Endodermal cell (in vitro differentiated cells): ENCODE data around the gene TSPAN11. TPM values are rescaled to one million over a fixed set of nuclear protein-coding genes. Genes with fewer than 3 reads are reported as not detected.

Source experiments
- DNase-seq: peaks from one replicate; pipeline ENCODE4 v3.0.0-alpha.2; 2017
- H3K27ac ChIP-seq: 2 replicates; pipeline ENCODE4 v1.5.1; 2013; ENCODE audit warnings: mild to moderate bottlenecking, low read depth, low read length, moderate library complexity
- H3K27me3 ChIP-seq: 2 replicates; pipeline ENCODE4 v1.6.1; 2013; ENCODE audit warnings: mild to moderate bottlenecking, low read length, moderate library complexity; ENCODE audit not compliant: insufficient read depth, control insufficient read depth, poor library complexity, severe bottlenecking
- H3K36me3 ChIP-seq: 2 replicates; pipeline ENCODE4 v1.7.0; 2013; ENCODE audit warnings: mild to moderate bottlenecking, low read length, moderate library complexity; ENCODE audit not compliant: control insufficient read depth, insufficient read depth
- H3K4me1 ChIP-seq: one replicate; pipeline ENCODE4 v1.7.0; 2013; ENCODE audit warnings: low read length; ENCODE audit not compliant: control insufficient read depth, insufficient read depth
- H3K4me3 ChIP-seq: 2 replicates; pipeline ENCODE4 v1.5.1; 2013; ENCODE audit warnings: mild to moderate bottlenecking, low read length, moderate library complexity
- H3K9ac ChIP-seq: 2 replicates; pipeline ENCODE4 v1.6.1; 2013; ENCODE audit warnings: mild to moderate bottlenecking, low read length, moderate library complexity; ENCODE audit not compliant: poor library complexity, severe bottlenecking; ENCODE audit errors: extremely low read depth
- H3K9me3 ChIP-seq: 2 replicates; pipeline ENCODE4 v1.6.1; 2013; ENCODE audit warnings: mild to moderate bottlenecking, low read length, moderate library complexity; ENCODE audit not compliant: control insufficient read depth
- H3K27ac Mint-ChIP-seq: 2 replicates; pipeline ENCODE4 v1.8.0; 2020; ENCODE audit warnings: mixed read lengths
- H3K27me3 Mint-ChIP-seq: 2 replicates; pipeline ENCODE4 v1.8.0; 2021; ENCODE audit warnings: mild to moderate bottlenecking, mixed read lengths; ENCODE audit not compliant: insufficient read depth
- H3K36me3 Mint-ChIP-seq: 2 replicates; pipeline ENCODE4 v1.8.0; 2020; ENCODE audit warnings: low read depth, mixed read lengths
- H3K4me1 Mint-ChIP-seq: 2 replicates; pipeline ENCODE4 v1.8.0; 2020; ENCODE audit warnings: mixed read lengths
- H3K4me3 Mint-ChIP-seq: 2 replicates; pipeline ENCODE4 v1.8.0; 2020; ENCODE audit warnings: mild to moderate bottlenecking, moderate library complexity, mixed read lengths
- H3K9me3 Mint-ChIP-seq: 2 replicates; pipeline ENCODE4 v1.8.0; 2020; ENCODE audit warnings: mild to moderate bottlenecking, mixed read lengths
- WGBS, 2 experiments: methylation state at CpG; one replicate each; pipeline versions ENCODE4 v1.1.5 to v1.1.7; 2013; ENCODE audit warnings: missing lambda C conversion rate in 2 of 2, mixed read lengths in 1 of 2; ENCODE audit not compliant: insufficient coverage in 1 of 2, insufficient read length in 1 of 2; 5-methylcytosine and 5-hydroxymethylcytosine counted together
- long read RNA-seq, 4 experiments: library from polyadenylated mRNA in 2 of 4; library from RNA in 1 of 4; library from capped mRNA in 1 of 4; stranded (forward) in 3 of 4; unstranded in 1 of 4; transcript quantifications; one replicate each; pipeline ENCODE4 v2.0.0, GENCODE V29; 2020 to 2021; ENCODE audit warnings: inconsistent platforms in 1 of 4
- polyA plus RNA-seq, 2 experiments: library from polyadenylated mRNA; stranded (reverse); fragments of 50-300 nt; gene quantifications; one replicate each; pipeline ENCODE4 v1.2.3, GENCODE V29; 2013
- total RNA-seq, 2 donors: library from RNA; stranded (reverse); fragmentation: NEBNext Ultra II Directional in 1 of 2; extraction: Animal tissue kit (Norgen Biotek cat#: 25700) in 1 of 2; gene quantifications; 2 replicates in 1 of 2; 3 replicates in 1 of 2; pipeline ENCODE4 v1.2.1, GENCODE V29; 2021
- TF ChIP-seq, protein P1 (sequence below): fragments of 200-600 bp; sonication (generic); conservative IDR thresholded peaks from 2 replicates; pipeline ENCODE4 v1.5.0; 2021; ENCODE audit warnings: antibody characterized with exemption, mild to moderate bottlenecking

The TSPAN11 gene, protein sequence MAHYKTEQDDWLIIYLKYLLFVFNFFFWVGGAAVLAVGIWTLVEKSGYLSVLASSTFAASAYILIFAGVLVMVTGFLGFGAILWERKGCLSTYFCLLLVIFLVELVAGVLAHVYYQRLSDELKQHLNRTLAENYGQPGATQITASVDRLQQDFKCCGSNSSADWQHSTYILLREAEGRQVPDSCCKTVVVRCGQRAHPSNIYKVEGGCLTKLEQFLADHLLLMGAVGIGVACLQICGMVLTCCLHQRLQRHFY
- 1 to 10 TPM in 1 of 2 donors, under 1 TPM in 1; 0.20 to 3.6 TPM for total RNA-seq
- polyA plus RNA-seq (2013, experiment 1 of 2) = 17.7 TPM
- 15.9 TPM for polyA plus RNA-seq (2013, experiment 2 of 2)
- long read RNA-seq, experiment 1 = 0 reads
- long read RNA-seq, experiment 2 = 0 reads
- long read RNA-seq, experiment 3, partial matches to known transcripts = 0 of 5 reads
- long read RNA-seq, experiment 3, other reads (novel, unspliced or antisense) = 3 of 5 reads
- long read RNA-seq, experiment 4 = 0 reads

GRCh38 chr12:30926243-30927221, at the start of gene TSPAN11:
Gene TSPAN11, plus strand, starts transcription at chr12:30926748. Its CDS starts 27,244 bp downstream, at chr12:30953992.
- TF ChIP-seq, protein P1, sequence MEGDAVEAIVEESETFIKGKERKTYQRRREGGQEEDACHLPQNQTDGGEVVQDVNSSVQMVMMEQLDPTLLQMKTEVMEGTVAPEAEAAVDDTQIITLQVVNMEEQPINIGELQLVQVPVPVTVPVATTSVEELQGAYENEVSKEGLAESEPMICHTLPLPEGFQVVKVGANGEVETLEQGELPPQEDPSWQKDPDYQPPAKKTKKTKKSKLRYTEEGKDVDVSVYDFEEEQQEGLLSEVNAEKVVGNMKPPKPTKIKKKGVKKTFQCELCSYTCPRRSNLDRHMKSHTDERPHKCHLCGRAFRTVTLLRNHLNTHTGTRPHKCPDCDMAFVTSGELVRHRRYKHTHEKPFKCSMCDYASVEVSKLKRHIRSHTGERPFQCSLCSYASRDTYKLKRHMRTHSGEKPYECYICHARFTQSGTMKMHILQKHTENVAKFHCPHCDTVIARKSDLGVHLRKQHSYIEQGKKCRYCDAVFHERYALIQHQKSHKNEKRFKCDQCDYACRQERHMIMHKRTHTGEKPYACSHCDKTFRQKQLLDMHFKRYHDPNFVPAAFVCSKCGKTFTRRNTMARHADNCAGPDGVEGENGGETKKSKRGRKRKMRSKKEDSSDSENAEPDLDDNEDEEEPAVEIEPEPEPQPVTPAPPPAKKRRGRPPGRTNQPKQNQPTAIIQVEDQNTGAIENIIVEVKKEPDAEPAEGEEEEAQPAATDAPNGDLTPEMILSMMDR = peak; percentile 42
- peak within 1 kb of the TSS; percentile 73 for H3K4me3 ChIP-seq
- Mint-ChIP-seq H3K36me3 (no peaks in the 10 kb centered on the region), H3K27me3 (peaks cover 64% of the 10 kb centered on the region), H3K4me3 (peak within 1 kb of the TSS; percentile 51), H3K4me1 (peaks cover 15% of the 10 kb centered on the region), H3K9me3 (no peaks in the 10 kb centered on the region), H3K27ac (no peak within 1 kb of the TSS)
- peak; percentile 91 for DNase-seq
- H3K27ac ChIP-seq = peak within 1 kb of the TSS; percentile 83
- 10 to 30% methylated on average over 21 to 78 of the region's 78 CpGs for WGBS, 2 experiments
- H3K36me3 ChIP-seq = no peaks in the 10 kb centered on the region
- no peaks in the 10 kb centered on the region for H3K4me1 ChIP-seq
- H3K9me3 ChIP-seq = no peaks in the 10 kb centered on the region
- H3K9ac ChIP-seq = peak within 1 kb of the TSS; percentile 44
- H3K27me3 ChIP-seq = peaks cover 54% of the 10 kb centered on the region

DNA sequence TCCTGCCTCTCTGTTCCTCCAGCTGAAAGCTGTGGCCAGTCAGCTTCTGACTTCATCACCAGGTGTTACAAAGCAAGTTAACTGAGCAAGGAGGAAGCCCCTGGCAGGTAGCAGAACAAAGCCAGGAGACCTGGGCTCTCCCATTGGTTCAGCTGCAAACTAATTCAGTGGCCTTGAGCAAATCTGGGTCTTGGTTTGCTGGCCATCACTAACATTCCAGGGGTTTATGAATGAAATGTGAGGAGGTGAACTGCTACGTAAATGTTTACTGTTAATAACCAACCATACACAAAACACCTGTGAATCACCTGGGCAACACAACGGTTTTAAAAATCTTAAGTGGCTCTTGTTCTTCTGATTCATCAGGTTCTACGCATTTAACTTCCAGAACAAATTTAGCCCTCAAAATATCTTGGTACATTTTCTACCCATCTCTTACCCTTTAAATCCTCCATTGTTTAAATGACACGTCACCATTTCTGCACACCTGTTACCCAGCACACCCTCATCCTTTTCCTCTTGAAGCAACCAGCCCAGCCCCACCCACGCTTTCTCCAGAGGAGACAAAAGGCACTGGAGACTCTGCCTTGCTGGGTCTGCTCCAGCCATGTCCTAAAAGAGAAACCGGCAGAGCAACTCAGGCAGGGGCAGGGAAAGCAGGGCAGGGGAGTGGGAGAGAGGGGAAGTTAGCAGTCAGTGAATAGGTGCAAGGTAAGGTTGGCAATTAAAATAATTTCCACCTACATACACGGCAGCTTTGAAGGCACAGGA, 49.3 kb upstream of the TSPAN11 start:
- Mint-ChIP-seq H3K4me1 (peaks cover 8% of the 10 kb centered on the region), H3K9me3 (no peaks in the 10 kb centered on the region), H3K36me3 (no peaks in the 10 kb centered on the region), H3K4me3 (no peak overlapping the region), H3K27ac (no peak overlapping the region), H3K27me3 (peaks cover 24% of the 10 kb centered on the region)
- no peaks in the 10 kb centered on the region for H3K9me3 ChIP-seq
- H3K4me1 ChIP-seq = no peaks in the 10 kb centered on the region
- DNase-seq = no peak
- TF ChIP-seq, protein P1 = no peak
- WGBS, 2 experiments = 81 to 84% methylated on average over 3 to 6 of the region's 7 CpGs
- H3K27ac ChIP-seq = no peak overlapping the region
- no peak overlapping the region for H3K9ac ChIP-seq
- no peaks in the 10 kb centered on the region for H3K36me3 ChIP-seq
- peaks cover 10% of the 10 kb centered on the region for H3K27me3 ChIP-seq
- H3K4me3 ChIP-seq = no peak overlapping the region

DNA sequence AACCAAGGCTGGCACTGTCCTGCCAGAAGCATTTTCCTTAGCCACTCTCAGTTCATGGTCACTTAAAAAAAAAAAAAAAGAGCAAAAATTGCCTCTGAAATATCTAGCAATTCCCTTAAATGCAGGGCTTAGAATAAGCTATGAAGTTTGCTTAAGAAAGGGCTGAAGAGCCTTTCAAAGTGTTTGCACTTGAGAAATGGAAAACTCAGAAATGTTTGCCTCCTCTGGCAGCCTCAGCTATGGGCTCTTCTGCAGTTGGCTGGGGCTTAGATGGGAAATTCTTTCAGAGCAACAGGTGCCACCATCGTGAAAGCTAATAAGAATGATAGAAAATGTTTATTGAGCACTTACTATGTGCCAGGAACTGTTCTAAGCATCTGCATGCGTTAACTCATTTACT, 48.5 kb upstream of the TSPAN11 start:
- Histone ChIP-seq H3K36me3 (no peaks in the 10 kb centered on the region), H3K9ac (no peak overlapping the region), H3K9me3 (no peaks in the 10 kb centered on the region), H3K4me1 (no peaks in the 10 kb centered on the region), H3K27me3 (peaks cover 10% of the 10 kb centered on the region), H3K4me3 (no peak overlapping the region), H3K27ac (no peak overlapping the region)
- Mint-ChIP-seq H3K27ac (no peak overlapping the region), H3K36me3 (no peaks in the 10 kb centered on the region), H3K4me3 (no peak overlapping the region), H3K27me3 (peaks cover 24% of the 10 kb centered on the region), H3K9me3 (no peaks in the 10 kb centered on the region), H3K4me1 (peaks cover 8% of the 10 kb centered on the region)
- DNase-seq = no peak
- 85% methylated on average over 2 of the region's 2 CpGs; no CpG with 5 or more reads in 1 of the 2 experiments for WGBS, 2 experiments
- TF ChIP-seq, protein P1 = no peak
